Small intestine (tissue), 7 donors: ENCODE results near the gene SLC26A1. TPM values are rescaled to one million over a fixed set of nuclear protein-coding genes. Genes with fewer than 3 reads are reported as not detected.

Experiments
- DNase-seq, 2 donors: peaks; one replicate each; pipeline versions ENCODE4 v3.0.0 to v3.0.0-alpha.2; 2013
- FAIRE-seq: peaks from 2 replicates; lab custom pipeline; 2012; peaks lifted over from hg19 to GRCh38; lab: Jason Lieb, UNC
- H3K27ac ChIP-seq, 3 donors: one replicate each; pipeline ENCODE4 v1.5.1; 2013; ENCODE audit warnings: low read length in 2 of 3, mild to moderate bottlenecking in 2 of 3, control low read depth in 1 of 3, inconsistent platforms in 1 of 3, low read depth in 1 of 3, moderate library complexity in 1 of 3
- H3K27me3 ChIP-seq, 3 donors: one replicate each; pipeline ENCODE4 v1.6.1; 2013; ENCODE audit warnings: low read length in 3 of 3, inconsistent platforms in 1 of 3; ENCODE audit not compliant: control insufficient read depth in 3 of 3, insufficient read depth in 3 of 3
- H3K36me3 ChIP-seq, 3 donors: one replicate each; pipeline ENCODE4 v1.6.1; 2013; ENCODE audit warnings: low read length in 3 of 3, inconsistent platforms in 1 of 3, low read depth in 1 of 3, mild to moderate bottlenecking in 1 of 3, moderate library complexity in 1 of 3; ENCODE audit not compliant: control insufficient read depth in 3 of 3, insufficient read depth in 2 of 3
- H3K4me1 ChIP-seq, 3 donors: one replicate each; pipeline ENCODE4 v1.6.1; 2013; ENCODE audit warnings: low read length in 2 of 3, inconsistent platforms in 1 of 3, low read depth in 1 of 3, mild to moderate bottlenecking in 1 of 3, moderate library complexity in 1 of 3; ENCODE audit not compliant: control insufficient read depth in 3 of 3, insufficient read depth in 2 of 3
- H3K4me3 ChIP-seq, 3 donors: one replicate each; pipeline ENCODE4 v1.5.1; 2013; ENCODE audit warnings: low read length in 3 of 3, control low read depth in 1 of 3, inconsistent platforms in 1 of 3, low read depth in 1 of 3, mild to moderate bottlenecking in 1 of 3, moderate library complexity in 1 of 3
- H3K9me3 ChIP-seq, 2 donors: one replicate each; pipeline ENCODE4 v1.6.1; 2013; ENCODE audit warnings: low read depth in 1 of 2, low read length in 1 of 2; ENCODE audit not compliant: control insufficient read depth in 2 of 2, insufficient read depth in 1 of 2
- WGBS, 3 donors: extraction: QIAGEN DNeasy Blood & Tissue Kit; methylation state at CpG; one replicate each; pipeline ENCODE4 v1.1.7; 2013; 5-methylcytosine and 5-hydroxymethylcytosine counted together
- polyA plus RNA-seq, 4 donors: library from polyadenylated mRNA; stranded (reverse) in 3 of 4; unstranded in 1 of 4; fragments of 200-250 nt in 3 of 4; fragments of 120-200 nt in 1 of 4; gene quantifications; one replicate each; pipeline versions ENCODE4 v1.2.1 to v1.2.3, GENCODE V29; 2013
- donor health status: healthy with polysubstance abuse.
- donor health status: control.
- donor health status: control.
- donor health status: Bipolar disorder and iron deficiency.
- donor health status: healthy.

SLC26A1 gene
- polyA plus RNA-seq, 4 donors = 0.54 to 8.6 (median 2.7) TPM

GRCh38 chr4:1013225-1014073, 20.2 kb upstream of the SLC26A1 start:
- no peak overlapping the region for H3K27ac ChIP-seq
- peaks cover 0 to 30% (median 4%) of the 10 kb centered on the region in 3 donors for H3K4me1 ChIP-seq
- 96 to 98% (median 96%) methylated on average over 40 to 43 of the region's 43 CpGs for WGBS, 3 donors
- H3K9me3 ChIP-seq = peaks cover 0 to 2% of the 10 kb centered on the region in 2 donors
- FAIRE-seq (no peak), DNase-seq (no peak)
- H3K36me3 ChIP-seq = peaks cover 0 to 8% (median 0%) of the 10 kb centered on the region in 3 donors
- peaks cover 0 to 9% (median 0%) of the 10 kb centered on the region in 3 donors for H3K27me3 ChIP-seq
- no peak overlapping the region for H3K4me3 ChIP-seq

- Histone ChIP-seq H3K4me1 (peaks cover 0 to 30% (median 4%) of the 10 kb centered on the region in 3 donors), H3K36me3 (peaks cover 0 to 8% (median 0%) of the 10 kb centered on the region in 3 donors), H3K9me3 (peaks cover 0 to 5% of the 10 kb centered on the region in 2 donors), H3K4me3 (peak overlapping the region; percentile 50 to 80 (median 54)), H3K27ac (no peak overlapping the region), H3K27me3 (peaks cover 0 to 21% (median 0%) of the 10 kb centered on the region in 3 donors)
- FAIRE-seq (no peak), DNase-seq (peak; percentile 27 to 63)
- WGBS, 3 donors = 0 to 2% (median 1%) methylated on average over 49 to 69 of the region's 69 CpGs
Measured at GRCh38 chr4:1012034-1012739, 19.0 kb upstream of the SLC26A1 start.

- WGBS, 3 donors = 1 to 2% methylated on average over 20 to 69 of the region's 69 CpGs; no CpG with 5 or more reads in 1 of the 3 donors
- Histone ChIP-seq H3K4me3 (peak overlapping the region in 2 of 3 donors; percentile 54 to 80), H3K27ac (no peak overlapping the region), H3K27me3 (peaks cover 0 to 26% (median 2%) of the 10 kb centered on the region in 3 donors), H3K9me3 (peaks cover 0 to 9% of the 10 kb centered on the region in 2 donors), H3K36me3 (peaks cover 0 to 8% (median 0%) of the 10 kb centered on the region in 3 donors), H3K4me1 (peaks cover 0 to 30% (median 4%) of the 10 kb centered on the region in 3 donors)
- no peak for DNase-seq
- no peak for FAIRE-seq
Measured at GRCh38 chr4:1011666-1012033, 18.4 kb upstream of the SLC26A1 start.

GRCh38 chr4:1011022-1011665, 17.9 kb upstream of the SLC26A1 start, which contains the start of gene FGFRL1:
Gene FGFRL1, plus strand, starts transcription at chr4:1011626. Its CDS starts 860 bp downstream, at chr4:1012486.
- WGBS, 3 donors = 0 to 1% (median 0%) methylated on average over 32 to 89 of the region's 89 CpGs
- peaks cover 0 to 30% (median 4%) of the 10 kb centered on the region in 3 donors for H3K4me1 ChIP-seq
- H3K27me3 ChIP-seq = peaks cover 0 to 29% (median 2%) of the 10 kb centered on the region in 3 donors
- H3K9me3 ChIP-seq = peaks cover 0 to 11% of the 10 kb centered on the region in 2 donors
- peak within 1 kb of the TSS; percentile 50 to 80 (median 54) for H3K4me3 ChIP-seq
- H3K27ac ChIP-seq = peak within 1 kb of the TSS; percentile 59 to 93 (median 63)
- peaks cover 0 to 8% (median 0%) of the 10 kb centered on the region in 3 donors for H3K36me3 ChIP-seq
- FAIRE-seq (no peak), DNase-seq (peak; percentile 91 to 92)

GRCh38 chr4:1010395-1011021, 17.3 kb upstream of the SLC26A1 start:
- 0 to 2% (median 1%) methylated on average over 34 to 36 of the region's 36 CpGs for WGBS, 3 donors
- FAIRE-seq = no peak
- peak; percentile 78 to 84 for DNase-seq
- Histone ChIP-seq H3K4me3 (peak overlapping the region in 2 of 3 donors; percentile 29 to 45), H3K27ac (peak overlapping the region; percentile 59 to 93 (median 63)), H3K9me3 (peaks cover 0 to 11% of the 10 kb centered on the region in 2 donors), H3K27me3 (peaks cover 0 to 32% (median 3%) of the 10 kb centered on the region in 3 donors), H3K36me3 (peaks cover 0 to 8% (median 0%) of the 10 kb centered on the region in 3 donors), H3K4me1 (peaks cover 0 to 30% (median 4%) of the 10 kb centered on the region in 3 donors)

GRCh38 chr4:1009542-1010394, 16.6 kb upstream of the SLC26A1 start:
- DNase-seq = peak; percentile 68 to 83
- Histone ChIP-seq H3K4me1 (peaks cover 0 to 30% (median 4%) of the 10 kb centered on the region in 3 donors), H3K36me3 (peaks cover 0 to 8% (median 0%) of the 10 kb centered on the region in 3 donors), H3K4me3 (peak overlapping the region; percentile 53 to 70 (median 61)), H3K27ac (peak overlapping the region; percentile 63 to 93 (median 65)), H3K27me3 (peaks cover 0 to 40% (median 6%) of the 10 kb centered on the region in 3 donors), H3K9me3 (peaks cover 0 to 11% of the 10 kb centered on the region in 2 donors)
- FAIRE-seq = no peak
- 0 to 1% (median 0%) methylated on average over 44 to 98 of the region's 109 CpGs for WGBS, 3 donors
